ENCODE measurements around the gene TOMM7.
"Not testable (repeated sequence)": the region's sequence is repeated elsewhere in the genome, so short reads cannot be mapped to it uniquely, and the experiment has no call there.

Gene TOMM7

DNA sequence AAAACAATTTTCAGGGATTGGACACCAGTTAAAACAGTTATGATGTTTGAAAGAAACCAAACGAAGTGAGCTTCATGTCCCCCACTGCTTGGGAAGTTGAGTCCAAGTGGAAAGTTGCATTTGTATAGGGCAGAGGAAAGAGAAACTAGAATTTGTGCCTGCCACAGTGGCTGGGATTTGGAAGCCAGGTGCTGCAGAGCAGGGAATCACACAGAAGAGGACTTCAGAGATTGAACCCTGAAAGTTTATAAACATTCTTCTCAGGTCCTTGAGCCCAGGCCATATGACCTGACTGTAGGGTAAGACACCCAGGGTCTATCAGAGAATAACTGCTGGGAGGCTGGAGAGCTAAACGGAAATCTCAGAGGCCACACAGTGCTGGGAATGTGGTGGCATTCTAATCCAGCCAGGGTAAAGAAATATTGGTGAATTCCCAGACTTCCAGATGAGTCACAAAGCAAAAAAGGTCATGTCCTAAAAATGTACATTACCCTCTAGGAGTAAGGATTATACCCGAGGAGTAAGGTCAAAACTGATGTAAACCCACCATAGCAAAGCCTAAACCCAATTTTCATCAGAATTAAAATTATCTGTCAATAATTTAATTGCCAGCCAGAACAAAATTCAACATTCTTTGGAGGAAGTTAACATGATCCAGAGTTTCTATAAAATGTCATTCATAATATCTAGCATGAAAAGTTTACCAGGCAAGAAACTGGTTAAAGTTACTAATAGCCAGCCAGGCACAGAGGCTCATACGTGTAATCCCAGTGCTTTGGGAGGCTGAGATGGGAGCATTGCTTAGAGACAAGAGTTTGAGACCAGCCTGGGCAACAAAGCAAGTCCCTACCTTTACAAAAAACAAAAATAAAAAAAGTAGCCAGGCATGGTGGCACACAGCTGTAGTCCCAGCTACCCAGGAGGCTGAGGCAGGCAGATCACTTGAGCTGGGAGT, 31.2 kb downstream of the TOMM7 start:
- H3K4me1 ChIP-seq (ENCODE audit: control insufficient read depth, insufficient read depth, low read length): no peaks in the 10 kb centered on the region
- H3K36me3 ChIP-seq (ENCODE audit: control insufficient read depth, insufficient read depth, low read length): no peaks in the 10 kb centered on the region

DNA sequence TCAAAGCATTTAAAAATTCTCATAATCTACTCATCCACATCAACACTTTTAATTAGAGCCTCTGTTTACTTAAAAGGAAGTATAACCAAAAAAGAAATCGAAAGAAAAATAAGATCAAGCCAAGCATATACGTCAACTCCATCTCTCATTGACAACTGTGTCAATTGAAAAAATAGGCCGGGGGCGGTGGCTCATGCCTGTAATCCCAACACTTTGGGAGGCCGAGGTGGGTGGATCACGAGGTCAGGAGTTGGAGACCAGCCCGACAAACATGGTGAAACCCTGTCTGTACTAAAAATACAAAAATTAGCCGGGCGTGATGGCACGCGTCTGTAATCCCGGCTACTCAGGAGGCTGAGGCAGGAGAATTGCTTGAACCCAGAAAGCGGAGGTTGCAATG, 32.0 kb downstream of the TOMM7 start:
- not testable (repeated sequence) for H3K9ac ChIP-seq (ENCODE audit: low read depth, low read length); H3K9me3 ChIP-seq (ENCODE audit: control insufficient read depth, insufficient read depth, low read length); H3K4me3 ChIP-seq (ENCODE audit: low read depth, low read length); H3K4me1 ChIP-seq (ENCODE audit: control insufficient read depth, insufficient read depth, low read length); H3K27me3 ChIP-seq (ENCODE audit: control insufficient read depth, insufficient read depth, low read length); H3K36me3 ChIP-seq (ENCODE audit: control insufficient read depth, insufficient read depth, low read length)

More for the DNA sequence above, 31.2 kb downstream of the TOMM7 start:
- H3K4me3 ChIP-seq (ENCODE audit: low read depth, low read length): no peak overlapping the region
- H3K9ac ChIP-seq (ENCODE audit: low read depth, low read length): no peak overlapping the region
- H3K9me3 ChIP-seq (ENCODE audit: control insufficient read depth, insufficient read depth, low read length): no peaks in the 10 kb centered on the region
- no peaks in the 10 kb centered on the region for H3K27me3 ChIP-seq (ENCODE audit: control insufficient read depth, insufficient read depth, low read length)

DNA sequence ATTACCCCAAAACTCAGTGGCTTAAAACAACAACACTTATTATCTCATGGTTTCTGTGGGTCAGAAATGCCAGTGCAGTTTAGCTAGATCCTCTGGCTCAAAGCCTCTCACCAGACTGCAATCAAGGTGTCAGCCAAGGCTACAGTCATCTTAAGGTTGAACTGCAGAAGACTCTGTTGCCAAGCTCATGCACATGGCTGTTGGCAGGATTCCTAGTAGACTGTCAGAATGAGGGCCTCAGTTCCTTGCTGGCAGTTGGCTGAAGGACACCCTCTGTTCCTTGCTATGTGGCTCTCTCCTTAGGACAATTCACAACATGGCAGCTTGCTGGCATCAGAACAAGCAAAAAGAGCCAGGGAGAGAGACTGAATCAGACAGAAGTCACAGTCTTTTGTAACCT, 34.7 kb downstream of the TOMM7 start:
- Histone ChIP-seq H3K4me1 (ENCODE audit: control insufficient read depth, insufficient read depth, low read length) (no peaks in the 10 kb centered on the region), H3K9ac (ENCODE audit: low read depth, low read length) (no peak overlapping the region), H3K9me3 (ENCODE audit: control insufficient read depth, insufficient read depth, low read length) (no peaks in the 10 kb centered on the region), H3K27me3 (ENCODE audit: control insufficient read depth, insufficient read depth, low read length) (no peaks in the 10 kb centered on the region), H3K36me3 (ENCODE audit: control insufficient read depth, insufficient read depth, low read length) (no peaks in the 10 kb centered on the region), H3K4me3 (ENCODE audit: low read depth, low read length) (no peak overlapping the region)

DNA sequence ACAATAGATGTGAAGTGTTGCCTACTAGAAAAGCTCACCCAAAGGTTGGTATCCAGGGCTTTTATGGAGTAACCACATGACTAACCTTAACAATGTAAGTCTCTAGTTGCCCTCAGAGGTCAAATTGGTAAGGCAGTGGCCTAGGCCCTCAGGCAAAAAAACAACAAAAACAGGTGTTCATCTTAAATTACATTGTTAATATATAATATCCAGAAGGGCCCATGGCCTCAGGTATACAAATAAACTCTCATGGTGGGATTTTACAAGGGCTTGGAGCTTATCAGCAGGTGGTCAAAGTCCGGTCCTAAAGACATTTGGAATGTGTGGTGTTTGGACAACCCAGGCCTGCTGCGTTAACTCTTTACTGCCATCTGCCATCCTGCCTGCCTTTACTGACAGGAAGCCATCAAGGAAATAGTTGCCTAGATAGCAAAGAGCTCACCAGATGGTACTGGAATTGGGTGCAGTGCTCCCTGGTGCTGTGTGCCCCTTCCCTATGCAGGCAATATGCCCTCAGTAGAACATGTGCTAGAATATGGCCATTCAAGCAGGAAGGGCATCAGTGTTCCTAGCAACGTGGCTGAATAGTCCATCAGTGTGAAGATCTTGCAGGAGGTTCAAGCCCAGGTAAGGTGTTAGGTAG, 36.2 kb downstream of the TOMM7 start:
- H3K4me1 ChIP-seq (ENCODE audit: control insufficient read depth, insufficient read depth, low read length): no peaks in the 10 kb centered on the region
- H3K36me3 ChIP-seq (ENCODE audit: control insufficient read depth, insufficient read depth, low read length): no peaks in the 10 kb centered on the region
- H3K9me3 ChIP-seq (ENCODE audit: control insufficient read depth, insufficient read depth, low read length): no peaks in the 10 kb centered on the region
- no peak overlapping the region for H3K4me3 ChIP-seq (ENCODE audit: low read depth, low read length)
- no peak overlapping the region for H3K9ac ChIP-seq (ENCODE audit: low read depth, low read length)
- H3K27me3 ChIP-seq (ENCODE audit: control insufficient read depth, insufficient read depth, low read length): no peaks in the 10 kb centered on the region

DNA sequence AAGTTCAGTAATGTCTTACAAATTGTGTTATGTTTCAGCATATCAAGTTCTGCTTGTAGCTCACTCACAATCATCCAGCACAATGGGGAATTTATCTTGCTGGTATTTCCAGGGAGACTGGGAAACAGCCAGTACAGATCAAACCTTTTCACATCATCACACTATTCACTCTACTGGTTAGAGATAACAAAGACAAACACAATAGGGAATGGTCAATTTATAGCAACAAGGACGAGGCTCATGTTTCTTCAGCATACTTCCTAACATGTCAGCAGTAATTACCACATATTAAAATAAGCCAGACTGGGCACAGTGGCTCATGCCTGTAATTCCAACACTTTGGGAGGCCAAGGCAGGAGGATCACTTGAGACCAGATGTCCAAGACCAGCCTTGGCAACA, 38.3 kb downstream of the TOMM7 start:
- Histone ChIP-seq H3K27me3 (ENCODE audit: control insufficient read depth, insufficient read depth, low read length) (no peaks in the 10 kb centered on the region), H3K4me1 (ENCODE audit: control insufficient read depth, insufficient read depth, low read length) (no peaks in the 10 kb centered on the region), H3K36me3 (ENCODE audit: control insufficient read depth, insufficient read depth, low read length) (no peaks in the 10 kb centered on the region), H3K9me3 (ENCODE audit: control insufficient read depth, insufficient read depth, low read length) (no peaks in the 10 kb centered on the region), H3K9ac (ENCODE audit: low read depth, low read length) (no peak overlapping the region), H3K4me3 (ENCODE audit: low read depth, low read length) (no peak overlapping the region)

DNA sequence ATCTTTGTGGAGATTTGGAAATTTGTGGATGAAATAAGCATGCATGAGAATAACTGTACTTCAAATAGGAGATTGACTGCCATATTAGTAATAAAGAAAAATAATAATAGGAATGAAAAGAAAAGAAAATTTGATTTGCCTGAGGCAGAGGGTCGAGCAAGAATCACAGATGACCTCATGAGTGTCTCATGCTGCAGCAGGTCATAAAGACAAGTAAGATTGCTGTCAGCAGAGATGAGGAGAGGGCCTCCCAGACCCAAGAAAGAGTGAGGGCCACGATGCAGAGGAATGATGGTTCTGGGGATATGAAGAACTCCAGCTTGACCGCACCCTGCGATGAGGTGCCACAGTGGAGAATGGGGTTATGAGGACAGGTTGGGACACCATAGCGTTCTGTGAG, 39.2 kb downstream of the TOMM7 start:
- Histone ChIP-seq H3K9ac (ENCODE audit: low read depth, low read length) (no peak overlapping the region), H3K27me3 (ENCODE audit: control insufficient read depth, insufficient read depth, low read length) (no peaks in the 10 kb centered on the region), H3K4me1 (ENCODE audit: control insufficient read depth, insufficient read depth, low read length) (no peaks in the 10 kb centered on the region), H3K36me3 (ENCODE audit: control insufficient read depth, insufficient read depth, low read length) (no peaks in the 10 kb centered on the region), H3K4me3 (ENCODE audit: low read depth, low read length) (no peak overlapping the region), H3K9me3 (ENCODE audit: control insufficient read depth, insufficient read depth, low read length) (no peaks in the 10 kb centered on the region)

DNA sequence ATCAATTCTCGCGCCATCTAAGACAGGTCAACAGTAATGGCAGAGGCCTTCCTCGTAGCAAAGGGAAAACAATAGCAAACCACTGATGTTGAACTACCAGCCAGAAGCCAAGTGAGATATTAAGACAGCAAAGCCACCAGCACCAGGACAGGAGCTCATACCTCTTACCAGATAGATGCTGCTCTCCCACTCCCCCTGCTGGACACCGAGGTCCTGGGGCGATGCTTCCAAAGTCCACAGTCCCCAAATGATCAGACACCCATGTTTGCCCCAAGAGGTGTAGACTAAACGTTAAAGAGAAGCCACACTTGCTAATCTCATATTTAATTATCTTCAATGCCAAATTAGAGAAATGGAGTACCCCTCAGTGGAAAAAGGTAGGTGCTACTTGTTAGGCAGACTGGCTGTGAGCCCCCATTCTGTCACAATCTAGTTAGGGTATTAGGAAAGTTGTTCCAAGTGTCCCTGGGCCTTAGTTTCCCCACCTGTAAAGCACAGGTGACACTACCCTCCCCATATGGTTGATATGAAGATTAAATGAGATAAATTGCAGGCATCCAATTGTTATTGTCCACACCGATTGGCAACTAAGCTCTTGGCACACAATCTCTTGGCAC, 39.9 kb downstream of the TOMM7 start:
- Histone ChIP-seq H3K27me3 (ENCODE audit: control insufficient read depth, insufficient read depth, low read length) (no peaks in the 10 kb centered on the region), H3K4me1 (ENCODE audit: control insufficient read depth, insufficient read depth, low read length) (no peaks in the 10 kb centered on the region), H3K9ac (ENCODE audit: low read depth, low read length) (no peak overlapping the region), H3K4me3 (ENCODE audit: low read depth, low read length) (no peak overlapping the region), H3K36me3 (ENCODE audit: control insufficient read depth, insufficient read depth, low read length) (no peaks in the 10 kb centered on the region), H3K9me3 (ENCODE audit: control insufficient read depth, insufficient read depth, low read length) (no peaks in the 10 kb centered on the region)

DNA sequence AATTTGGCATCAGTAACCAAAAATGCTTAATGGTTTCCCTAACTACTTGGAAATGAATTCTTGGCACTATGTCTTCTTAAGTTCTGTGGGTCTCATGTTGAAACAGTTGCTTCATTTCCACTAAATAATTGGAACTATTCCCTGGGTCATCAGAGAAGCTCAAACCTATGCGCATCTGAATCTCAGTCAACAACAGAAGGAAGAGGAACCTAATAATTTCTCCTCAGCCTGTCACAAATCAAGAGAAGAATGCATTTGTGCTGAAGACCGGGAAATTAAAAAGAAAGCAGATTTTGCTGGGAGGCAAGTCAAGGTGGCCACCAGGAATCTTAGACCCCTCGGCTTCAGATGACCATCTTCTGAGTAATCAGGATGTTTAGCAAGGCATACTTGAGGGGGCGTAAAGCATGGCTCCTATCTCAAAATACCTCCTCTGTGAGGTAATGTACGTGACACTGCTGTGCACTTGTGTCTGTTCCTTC, 41.4 kb downstream of the TOMM7 start:
- Histone ChIP-seq H3K4me3 (ENCODE audit: low read depth, low read length) (no peak overlapping the region), H3K27me3 (ENCODE audit: control insufficient read depth, insufficient read depth, low read length) (no peaks in the 10 kb centered on the region), H3K9ac (ENCODE audit: low read depth, low read length) (no peak overlapping the region), H3K4me1 (ENCODE audit: control insufficient read depth, insufficient read depth, low read length) (no peaks in the 10 kb centered on the region), H3K9me3 (ENCODE audit: control insufficient read depth, insufficient read depth, low read length) (no peaks in the 10 kb centered on the region), H3K36me3 (ENCODE audit: control insufficient read depth, insufficient read depth, low read length) (no peaks in the 10 kb centered on the region)

DNA sequence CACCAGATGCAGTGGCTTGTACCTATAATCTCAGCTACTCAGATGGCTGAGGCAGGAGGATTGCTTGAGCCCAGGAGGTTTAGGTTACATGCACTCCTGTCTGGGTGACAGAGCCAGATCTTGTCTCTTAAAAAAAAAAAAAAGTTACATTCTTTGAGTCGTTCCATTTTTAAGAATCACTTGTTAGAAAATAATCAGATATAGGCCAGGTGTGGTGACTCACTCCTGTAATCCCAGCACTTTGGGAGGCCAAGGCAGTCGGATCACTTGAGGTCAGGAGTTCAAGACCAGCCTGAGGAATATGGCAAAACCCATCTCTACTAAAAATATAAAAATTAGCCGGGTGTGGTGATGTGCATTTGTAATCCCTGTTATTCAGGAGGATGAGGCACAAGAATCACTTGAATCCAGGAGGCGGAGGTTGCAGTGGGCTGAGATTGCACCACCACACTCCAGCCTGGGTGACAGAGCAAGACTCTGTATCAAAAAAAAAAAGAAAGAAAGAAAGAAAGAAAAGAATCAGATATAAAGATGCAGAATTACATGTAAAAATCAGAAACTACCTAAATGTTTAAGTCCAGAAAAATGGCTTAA, 42.8 kb downstream of the TOMM7 start:
- not testable (repeated sequence) for H3K4me3 ChIP-seq (ENCODE audit: low read depth, low read length); H3K36me3 ChIP-seq (ENCODE audit: control insufficient read depth, insufficient read depth, low read length); H3K9ac ChIP-seq (ENCODE audit: low read depth, low read length); H3K4me1 ChIP-seq (ENCODE audit: control insufficient read depth, insufficient read depth, low read length); H3K27me3 ChIP-seq (ENCODE audit: control insufficient read depth, insufficient read depth, low read length); H3K9me3 ChIP-seq (ENCODE audit: control insufficient read depth, insufficient read depth, low read length)

DNA sequence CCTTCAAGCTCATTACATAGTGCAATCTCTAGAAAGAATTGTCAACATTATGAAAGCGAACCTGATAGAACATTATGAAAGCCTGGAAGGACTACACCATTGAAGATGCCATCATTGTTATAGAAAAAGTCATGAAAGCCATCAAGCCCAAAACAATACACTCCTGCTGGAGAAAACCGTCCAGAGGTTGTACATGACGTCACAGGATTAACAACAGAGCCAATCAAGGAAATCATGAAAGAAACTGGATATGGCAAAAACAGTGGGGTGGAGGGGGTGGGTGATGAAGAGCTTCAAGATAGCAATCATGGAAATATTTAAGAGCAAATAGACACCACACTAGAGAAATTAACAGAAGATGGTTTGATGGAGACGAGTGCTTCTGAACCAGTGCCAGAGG, 45.7 kb downstream of the TOMM7 start:
- no peaks in the 10 kb centered on the region for H3K9me3 ChIP-seq (ENCODE audit: control insufficient read depth, insufficient read depth, low read length)
- H3K36me3 ChIP-seq (ENCODE audit: control insufficient read depth, insufficient read depth, low read length): no peaks in the 10 kb centered on the region
- no peaks in the 10 kb centered on the region for H3K4me1 ChIP-seq (ENCODE audit: control insufficient read depth, insufficient read depth, low read length)
- no peak overlapping the region for H3K4me3 ChIP-seq (ENCODE audit: low read depth, low read length)
- H3K9ac ChIP-seq (ENCODE audit: low read depth, low read length): no peak overlapping the region
- H3K27me3 ChIP-seq (ENCODE audit: control insufficient read depth, insufficient read depth, low read length): no peaks in the 10 kb centered on the region

DNA sequence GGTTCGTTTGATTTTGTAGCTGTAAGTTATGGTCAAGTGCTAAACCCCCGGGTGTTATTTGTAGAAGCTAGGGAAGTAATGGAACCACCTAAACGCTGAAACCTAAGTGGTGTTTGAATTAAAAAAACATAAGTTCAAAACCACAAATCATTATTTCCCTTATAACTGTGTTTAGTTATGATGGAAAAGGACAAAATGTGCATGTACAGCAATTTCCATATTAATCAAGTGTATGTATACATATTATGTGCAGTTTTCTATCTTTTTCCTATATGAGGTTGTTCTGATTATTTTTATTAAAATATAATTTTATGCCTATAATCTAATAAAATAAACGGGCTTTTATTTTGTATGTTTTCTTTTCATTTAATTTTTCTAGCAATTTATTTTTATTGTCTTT, 49.8 kb downstream of the TOMM7 start:
- Histone ChIP-seq H3K36me3 (ENCODE audit: control insufficient read depth, insufficient read depth, low read length) (no peaks in the 10 kb centered on the region), H3K9me3 (ENCODE audit: control insufficient read depth, insufficient read depth, low read length) (no peaks in the 10 kb centered on the region), H3K9ac (ENCODE audit: low read depth, low read length) (no peak overlapping the region), H3K27me3 (ENCODE audit: control insufficient read depth, insufficient read depth, low read length) (no peaks in the 10 kb centered on the region), H3K4me1 (ENCODE audit: control insufficient read depth, insufficient read depth, low read length) (no peaks in the 10 kb centered on the region), H3K4me3 (ENCODE audit: low read depth, low read length) (no peak overlapping the region)

Data from iPS-15b (cell line).